Measurements from ENCODE around the gene KRT20.

DNA sequence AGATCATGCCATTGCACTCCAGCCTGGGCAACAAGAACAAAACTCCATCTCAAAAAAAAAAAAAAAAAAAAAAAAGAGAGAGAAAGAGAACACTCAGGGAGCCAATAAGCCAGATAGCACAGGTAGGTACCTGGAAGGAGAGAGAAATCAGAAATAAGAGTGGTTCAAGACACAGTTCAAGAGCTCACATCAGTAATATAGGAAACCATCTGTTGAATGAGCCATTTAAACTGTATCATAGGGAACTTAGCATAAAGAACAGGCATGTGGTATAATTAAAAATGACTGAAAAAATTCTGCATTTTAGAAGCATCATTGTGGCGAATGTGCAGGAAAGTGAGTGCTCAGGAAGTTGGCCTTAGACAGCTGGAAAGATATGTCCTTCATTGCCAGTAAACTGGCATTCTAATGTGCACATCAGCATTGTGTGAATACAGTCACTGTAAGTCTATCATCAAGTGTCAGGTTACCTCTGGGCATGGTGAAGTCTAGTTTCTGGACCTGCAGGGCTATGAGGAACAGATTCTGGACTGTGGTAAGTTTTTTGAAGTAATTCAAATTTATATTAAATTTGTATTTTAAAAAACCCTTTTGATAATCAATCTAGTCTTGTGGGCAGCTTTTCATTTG is 38.4 kb downstream of the KRT20 start:
- TF ChIP-seq, protein P1, sequence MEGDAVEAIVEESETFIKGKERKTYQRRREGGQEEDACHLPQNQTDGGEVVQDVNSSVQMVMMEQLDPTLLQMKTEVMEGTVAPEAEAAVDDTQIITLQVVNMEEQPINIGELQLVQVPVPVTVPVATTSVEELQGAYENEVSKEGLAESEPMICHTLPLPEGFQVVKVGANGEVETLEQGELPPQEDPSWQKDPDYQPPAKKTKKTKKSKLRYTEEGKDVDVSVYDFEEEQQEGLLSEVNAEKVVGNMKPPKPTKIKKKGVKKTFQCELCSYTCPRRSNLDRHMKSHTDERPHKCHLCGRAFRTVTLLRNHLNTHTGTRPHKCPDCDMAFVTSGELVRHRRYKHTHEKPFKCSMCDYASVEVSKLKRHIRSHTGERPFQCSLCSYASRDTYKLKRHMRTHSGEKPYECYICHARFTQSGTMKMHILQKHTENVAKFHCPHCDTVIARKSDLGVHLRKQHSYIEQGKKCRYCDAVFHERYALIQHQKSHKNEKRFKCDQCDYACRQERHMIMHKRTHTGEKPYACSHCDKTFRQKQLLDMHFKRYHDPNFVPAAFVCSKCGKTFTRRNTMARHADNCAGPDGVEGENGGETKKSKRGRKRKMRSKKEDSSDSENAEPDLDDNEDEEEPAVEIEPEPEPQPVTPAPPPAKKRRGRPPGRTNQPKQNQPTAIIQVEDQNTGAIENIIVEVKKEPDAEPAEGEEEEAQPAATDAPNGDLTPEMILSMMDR (conservative IDR thresholded peaks at IDR 0.05; ENCODE audit: low read depth, low read length): no peak
- TF ChIP-seq EZH2 (IDR thresholded peaks at IDR 0.05; ENCODE audit: borderline replicate concordance, low read depth, low read length, poor library complexity, severe bottlenecking): no peak
